GM23338 (cell line): ENCODE results near the gene NTM. TPM values are rescaled to one million over a fixed set of nuclear protein-coding genes. Genes with fewer than 3 reads are reported as not detected.

ENCODE experiments used
- ATAC-seq: fragments of 200-7000 bp; cut with Tn5 transposase; 3 replicates; pipeline ENCODE4 v1.9.1; 2020
- DNase-seq: peaks from one replicate; pipeline ENCODE4 v3.0.0-alpha.2; 2015; ENCODE audit warnings: low spot score
- H2AFZ ChIP-seq: fragments of 200-600 bp; sonication (generic); 2 replicates; pipeline ENCODE4 v1.8.0; 2016; ENCODE audit warnings: antibody characterized with exemption, mild to moderate bottlenecking, moderate library complexity
- H3F3A ChIP-seq: fragments of 200-600 bp; sonication (generic); replicated peaks from 2 replicates; pipeline ENCODE4 v1.8.0; 2017; ENCODE audit warnings: antibody characterized with exemption, mixed run types, low read depth
- H3K27ac ChIP-seq: fragments of 200-600 bp; sonication (generic); 2 replicates; pipeline ENCODE4 v1.6.1; 2016; ENCODE audit warnings: low read depth
- H3K27me3 ChIP-seq: fragments of 200-600 bp; sonication (generic); 2 replicates; pipeline ENCODE4 v1.8.0; 2016; ENCODE audit warnings: mild to moderate bottlenecking, mixed run types, moderate library complexity; ENCODE audit not compliant: insufficient read depth
- H3K36me3 ChIP-seq: fragments of 200-600 bp; sonication (generic); 2 replicates; pipeline ENCODE4 v1.8.0; 2016; ENCODE audit warnings: mild to moderate bottlenecking; ENCODE audit not compliant: insufficient read depth
- H3K4me1 ChIP-seq: fragments of 200-600 bp; sonication (generic); 2 replicates; pipeline ENCODE4 v1.8.0; 2016; ENCODE audit warnings: mild to moderate bottlenecking, moderate library complexity; ENCODE audit not compliant: insufficient read depth
- H3K4me2 ChIP-seq: fragments of 200-600 bp; sonication (generic); 2 replicates; pipeline ENCODE4 v1.7.1; 2017; ENCODE audit warnings: mixed run types
- H3K4me3 ChIP-seq: fragments of 200-600 bp; sonication (generic); 2 replicates; pipeline ENCODE4 v1.6.1; 2016; ENCODE audit warnings: mixed run types
- H3K79me2 ChIP-seq: fragments of 200-600 bp; sonication (generic); replicated peaks from 2 replicates; pipeline ENCODE4 v1.8.0; 2017; ENCODE audit warnings: mild to moderate bottlenecking; ENCODE audit not compliant: insufficient read depth
- H3K9me2 ChIP-seq: fragments of 200-600 bp; sonication (generic); 2 replicates; pipeline ENCODE4 v1.8.0; 2017; ENCODE audit not compliant: insufficient read depth
- H4K20me1 ChIP-seq: fragments of 200-600 bp; sonication (generic); replicated peaks from 2 replicates; pipeline ENCODE4 v1.8.0; 2017; ENCODE audit warnings: mild to moderate bottlenecking; ENCODE audit not compliant: insufficient read depth
- H3K27ac Mint-ChIP-seq: 2 replicates; pipeline ENCODE4 v1.8.0; 2020; ENCODE audit warnings: inconsistent platforms, mild to moderate bottlenecking, moderate library complexity, mixed read lengths
- H3K27me3 Mint-ChIP-seq: 3 replicates; pipeline ENCODE4 v1.8.0; 2022; ENCODE audit warnings: low read depth, mild to moderate bottlenecking, moderate library complexity, mixed read lengths, inconsistent platforms; ENCODE audit not compliant: insufficient read depth, poor library complexity
- H3K36me3 Mint-ChIP-seq: 3 replicates; pipeline ENCODE4 v1.8.0; 2021; ENCODE audit warnings: low read depth, mild to moderate bottlenecking, inconsistent platforms, moderate library complexity, mixed read lengths
- H3K4me1 Mint-ChIP-seq: 3 replicates; pipeline ENCODE4 v1.8.0; 2020; ENCODE audit warnings: mild to moderate bottlenecking, inconsistent platforms, mixed read lengths
- H3K4me3 Mint-ChIP-seq: 3 replicates; pipeline ENCODE4 v1.8.0; 2021; ENCODE audit warnings: moderate library complexity, mild to moderate bottlenecking, inconsistent platforms, mixed read lengths
- H3K9me3 Mint-ChIP-seq: 3 replicates; pipeline ENCODE4 v1.8.0; 2020; ENCODE audit warnings: moderate library complexity, mild to moderate bottlenecking, inconsistent platforms, mixed read lengths
- CREB1 ChIP-seq: fragments of 250-450 bp; sonication (Bioruptor Pico); IDR thresholded peaks from 2 replicates; pipeline ENCODE4 v1.5.0; 2020; ENCODE audit warnings: low read depth, mild to moderate bottlenecking, moderate library complexity
- CTCF ChIP-seq, 2 experiments: fragments of 200-600 bp in 1 of 2; sonication (generic) in 1 of 2; conservative IDR thresholded peaks; 2 replicates each; pipeline versions ENCODE4 v1.5.1 to v1.6.1; 2016 to 2017; ENCODE audit warnings: antibody characterized with exemption in 2 of 2, low read depth in 2 of 2, mild to moderate bottlenecking in 2 of 2, moderate library complexity in 1 of 2
- EZH2 ChIP-seq: fragments of 200-600 bp; sonication (generic); IDR thresholded peaks from one replicate; pipeline ENCODE4 v1.8.0; 2017; ENCODE audit warnings: antibody characterized with exemption, mild to moderate bottlenecking, low read depth; ENCODE audit not compliant: unreplicated experiment
- JUNB ChIP-seq: IDR thresholded peaks from one replicate; pipeline ENCODE4 v1.6.1; 2016; ENCODE audit warnings: antibody characterized with exemption; ENCODE audit not compliant: unreplicated experiment
- ZNF114 ChIP-seq: fragments of 250-450 bp; sonication (Bioruptor Pico); IDR thresholded peaks from 2 replicates; pipeline ENCODE4 v1.5.0; 2020; ENCODE audit warnings: mild to moderate bottlenecking, moderate library complexity
- ZNF331 ChIP-seq: fragments of 250-450 bp; sonication (Bioruptor Pico); IDR thresholded peaks from 2 replicates; pipeline ENCODE4 v1.5.0; 2020; ENCODE audit warnings: low read depth, mild to moderate bottlenecking, moderate library complexity
- polyA plus RNA-seq: library from polyadenylated mRNA; unstranded; fragments of >200 nt; fragmentation: Nextera tagmentation; extraction: Ambion mirVana; gene quantifications from 2 replicates; pipeline ENCODE4 v1.2.1, GENCODE V29; 2016
- total RNA-seq: library from RNA; depleted of rRNA; stranded (reverse); fragments of >200 nt; shearing (Covaris generic); gene quantifications from 2 replicates; pipeline ENCODE4 v1.2.3, GENCODE V29; 2014
- TF ChIP-seq, protein P1 (sequence below): fragments of 250-450 bp; sonication (Bioruptor Pico); IDR thresholded peaks from 2 replicates; pipeline ENCODE4 v1.5.0; 2020; ENCODE audit warnings: mild to moderate bottlenecking, moderate library complexity
- TF ChIP-seq, protein P2 (sequence below): IDR thresholded peaks from 2 replicates; pipeline ENCODE4 v1.6.1; 2016; ENCODE audit warnings: antibody characterized with exemption

NTM gene
- total and polyA plus RNA-seq, 2 experiments from 2014 or later = 10.6 to 14.6 TPM

- TF ChIP-seq, protein P1, sequence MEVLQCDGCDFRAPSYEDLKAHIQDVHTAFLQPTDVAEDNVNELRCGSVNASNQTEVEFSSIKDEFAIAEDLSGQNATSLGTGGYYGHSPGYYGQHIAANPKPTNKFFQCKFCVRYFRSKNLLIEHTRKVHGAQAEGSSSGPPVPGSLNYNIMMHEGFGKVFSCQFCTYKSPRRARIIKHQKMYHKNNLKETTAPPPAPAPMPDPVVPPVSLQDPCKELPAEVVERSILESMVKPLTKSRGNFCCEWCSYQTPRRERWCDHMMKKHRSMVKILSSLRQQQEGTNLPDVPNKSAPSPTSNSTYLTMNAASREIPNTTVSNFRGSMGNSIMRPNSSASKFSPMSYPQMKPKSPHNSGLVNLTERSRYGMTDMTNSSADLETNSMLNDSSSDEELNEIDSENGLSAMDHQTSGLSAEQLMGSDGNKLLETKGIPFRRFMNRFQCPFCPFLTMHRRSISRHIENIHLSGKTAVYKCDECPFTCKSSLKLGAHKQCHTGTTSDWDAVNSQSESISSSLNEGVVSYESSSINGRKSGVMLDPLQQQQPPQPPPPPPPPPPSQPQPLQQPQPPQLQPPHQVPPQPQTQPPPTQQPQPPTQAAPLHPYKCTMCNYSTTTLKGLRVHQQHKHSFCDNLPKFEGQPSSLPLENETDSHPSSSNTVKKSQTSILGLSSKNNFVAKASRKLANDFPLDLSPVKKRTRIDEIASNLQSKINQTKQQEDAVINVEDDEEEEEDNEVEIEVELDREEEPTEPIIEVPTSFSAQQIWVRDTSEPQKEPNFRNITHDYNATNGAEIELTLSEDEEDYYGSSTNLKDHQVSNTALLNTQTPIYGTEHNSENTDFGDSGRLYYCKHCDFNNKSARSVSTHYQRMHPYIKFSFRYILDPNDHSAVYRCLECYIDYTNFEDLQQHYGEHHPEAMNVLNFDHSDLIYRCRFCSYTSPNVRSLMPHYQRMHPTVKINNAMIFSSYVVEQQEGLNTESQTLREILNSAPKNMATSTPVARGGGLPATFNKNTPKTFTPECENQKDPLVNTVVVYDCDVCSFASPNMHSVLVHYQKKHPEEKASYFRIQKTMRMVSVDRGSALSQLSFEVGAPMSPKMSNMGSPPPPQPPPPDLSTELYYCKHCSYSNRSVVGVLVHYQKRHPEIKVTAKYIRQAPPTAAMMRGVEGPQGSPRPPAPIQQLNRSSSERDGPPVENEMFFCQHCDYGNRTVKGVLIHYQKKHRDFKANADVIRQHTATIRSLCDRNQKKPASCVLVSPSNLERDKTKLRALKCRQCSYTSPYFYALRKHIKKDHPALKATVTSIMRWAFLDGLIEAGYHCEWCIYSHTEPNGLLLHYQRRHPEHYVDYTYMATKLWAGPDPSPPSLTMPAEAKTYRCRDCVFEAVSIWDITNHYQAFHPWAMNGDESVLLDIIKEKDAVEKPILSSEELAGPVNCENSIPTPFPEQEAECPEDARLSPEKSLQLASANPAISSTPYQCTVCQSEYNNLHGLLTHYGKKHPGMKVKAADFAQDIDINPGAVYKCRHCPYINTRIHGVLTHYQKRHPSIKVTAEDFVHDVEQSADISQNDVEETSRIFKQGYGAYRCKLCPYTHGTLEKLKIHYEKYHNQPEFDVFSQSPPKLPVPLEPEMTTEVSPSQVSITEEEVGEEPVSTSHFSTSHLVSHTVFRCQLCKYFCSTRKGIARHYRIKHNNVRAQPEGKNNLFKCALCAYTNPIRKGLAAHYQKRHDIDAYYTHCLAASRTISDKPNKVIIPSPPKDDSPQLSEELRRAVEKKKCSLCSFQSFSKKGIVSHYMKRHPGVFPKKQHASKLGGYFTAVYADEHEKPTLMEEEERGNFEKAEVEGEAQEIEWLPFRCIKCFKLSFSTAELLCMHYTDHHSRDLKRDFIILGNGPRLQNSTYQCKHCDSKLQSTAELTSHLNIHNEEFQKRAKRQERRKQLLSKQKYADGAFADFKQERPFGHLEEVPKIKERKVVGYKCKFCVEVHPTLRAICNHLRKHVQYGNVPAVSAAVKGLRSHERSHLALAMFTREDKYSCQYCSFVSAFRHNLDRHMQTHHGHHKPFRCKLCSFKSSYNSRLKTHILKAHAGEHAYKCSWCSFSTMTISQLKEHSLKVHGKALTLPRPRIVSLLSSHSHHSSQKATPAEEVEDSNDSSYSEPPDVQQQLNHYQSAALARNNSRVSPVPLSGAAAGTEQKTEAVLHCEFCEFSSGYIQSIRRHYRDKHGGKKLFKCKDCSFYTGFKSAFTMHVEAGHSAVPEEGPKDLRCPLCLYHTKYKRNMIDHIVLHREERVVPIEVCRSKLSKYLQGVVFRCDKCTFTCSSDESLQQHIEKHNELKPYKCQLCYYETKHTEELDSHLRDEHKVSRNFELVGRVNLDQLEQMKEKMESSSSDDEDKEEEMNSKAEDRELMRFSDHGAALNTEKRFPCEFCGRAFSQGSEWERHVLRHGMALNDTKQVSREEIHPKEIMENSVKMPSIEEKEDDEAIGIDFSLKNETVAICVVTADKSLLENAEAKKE = no peak
- TF ChIP-seq JUNB (no peak), CREB1 (no peak)
Measured at GRCh38 chr11:131829725-131830124, 459.3 kb downstream of the NTM start (continued).

DNA sequence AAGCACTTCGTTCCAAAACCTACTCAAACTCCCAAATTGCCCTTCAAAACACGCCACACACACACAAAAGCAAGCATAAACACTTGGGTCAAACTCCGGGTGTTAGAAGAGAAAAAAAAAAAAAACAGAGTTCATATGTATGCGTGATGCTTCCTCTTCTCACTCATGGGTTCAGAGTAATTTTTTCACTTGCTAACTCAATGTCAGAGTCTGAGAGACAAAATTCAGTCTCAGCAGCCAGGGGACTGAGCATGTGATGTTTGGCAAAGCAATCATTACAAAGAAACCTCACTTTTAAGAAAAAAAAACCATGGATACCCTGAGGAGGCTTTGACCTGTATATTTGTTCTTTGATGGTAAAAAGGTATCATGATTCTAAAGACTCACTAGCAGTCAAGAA, 461.7 kb downstream of the NTM start:
- Histone ChIP-seq H3K4me2 (no peak overlapping the region), H3K27me3 (no peaks in the 10 kb centered on the region), H3K79me2 (no peaks in the 10 kb centered on the region), H3K4me1 (no peaks in the 10 kb centered on the region), H3K4me3 (no peak overlapping the region), H2AFZ (no peak overlapping the region), H3K9me2 (no peaks in the 10 kb centered on the region; the same call in 1 of the 2 replicates), H4K20me1 (no peaks in the 10 kb centered on the region), H3K36me3 (no peaks in the 10 kb centered on the region), H3K27ac (no peak overlapping the region), H3F3A (no peaks in the 10 kb centered on the region)
- ATAC-seq (no peak), DNase-seq (no peak)
- Mint-ChIP-seq H3K4me3 (no peak overlapping the region), H3K9me3 (no peaks in the 10 kb centered on the region), H3K27me3 (no peaks in the 10 kb centered on the region), H3K27ac (no peak overlapping the region), H3K4me1 (peaks cover 3% of the 10 kb centered on the region; the same call in 2 of the 3 replicates), H3K36me3 (no peaks in the 10 kb centered on the region)
- no peak for TF ChIP-seq ZNF331 (CRISPR knock-in tag)
- no peak for TF ChIP-seq JUNB
- TF ChIP-seq ZNF114 (CRISPR knock-in tag) = no peak
- TF ChIP-seq EZH2 = no peak
- TF ChIP-seq, protein P2, sequence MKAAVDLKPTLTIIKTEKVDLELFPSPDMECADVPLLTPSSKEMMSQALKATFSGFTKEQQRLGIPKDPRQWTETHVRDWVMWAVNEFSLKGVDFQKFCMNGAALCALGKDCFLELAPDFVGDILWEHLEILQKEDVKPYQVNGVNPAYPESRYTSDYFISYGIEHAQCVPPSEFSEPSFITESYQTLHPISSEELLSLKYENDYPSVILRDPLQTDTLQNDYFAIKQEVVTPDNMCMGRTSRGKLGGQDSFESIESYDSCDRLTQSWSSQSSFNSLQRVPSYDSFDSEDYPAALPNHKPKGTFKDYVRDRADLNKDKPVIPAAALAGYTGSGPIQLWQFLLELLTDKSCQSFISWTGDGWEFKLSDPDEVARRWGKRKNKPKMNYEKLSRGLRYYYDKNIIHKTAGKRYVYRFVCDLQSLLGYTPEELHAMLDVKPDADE = no peak
- TF ChIP-seq CTCF (conservative IDR thresholded peaks at IDR 0.05; ENCODE audit: low read depth in 2 of 2) = no peak
